NB4 (cell line): ENCODE data around the gene SRGAP2B.
"Not testable (repeated sequence)": the region's sequence is repeated elsewhere in the genome, so short reads cannot be mapped to it uniquely, and the experiment has no call there.

Experiments
- POLR2A ChIP-seq: IDR thresholded peaks from 2 replicates; pipeline ENCODE4 v1.6.1; 2011; ENCODE audit warnings: mild to moderate bottlenecking; ENCODE audit not compliant: insufficient read length; ENCODE audit errors: extremely low read depth
- TF ChIP-seq, protein P1 (sequence below): IDR thresholded peaks from one replicate; pipeline ENCODE4 v1.5.1; 2012; ENCODE audit warnings: low read depth, low read length

DNA sequence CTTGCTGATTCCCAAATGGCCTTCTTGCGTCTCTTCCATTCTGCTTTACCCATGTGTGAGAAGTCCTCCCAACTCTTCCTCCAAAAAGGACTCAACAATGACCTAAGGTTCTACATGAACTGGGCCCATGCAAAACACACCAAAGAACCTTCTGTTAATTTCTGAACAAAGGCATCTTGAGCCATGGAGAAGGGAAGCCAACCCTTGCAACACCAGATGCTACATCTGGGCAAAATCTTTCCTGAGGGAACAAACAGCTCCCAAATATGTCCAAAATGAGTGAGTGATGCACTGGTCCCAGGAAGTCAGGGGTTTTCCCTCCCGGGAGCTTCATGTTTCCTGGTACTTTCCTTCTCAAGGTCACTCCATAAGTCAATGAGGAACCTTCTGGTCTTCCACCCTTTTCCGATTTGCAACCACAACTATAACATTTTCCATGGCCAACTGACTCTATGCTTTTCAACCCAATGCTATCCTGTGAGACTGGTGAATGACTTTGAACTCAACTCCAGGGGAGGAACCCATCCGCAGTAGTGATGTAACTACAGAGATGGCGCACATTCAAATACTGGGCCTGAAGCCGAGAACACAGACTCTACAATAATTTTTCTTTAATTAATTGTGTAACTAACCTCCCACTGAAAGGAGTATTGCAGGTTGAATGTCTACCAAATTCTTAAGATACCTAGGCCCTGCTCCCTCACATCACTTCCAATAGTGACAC is 112.2 kb downstream of the SRGAP2B start:
- TF ChIP-seq, protein P1, sequence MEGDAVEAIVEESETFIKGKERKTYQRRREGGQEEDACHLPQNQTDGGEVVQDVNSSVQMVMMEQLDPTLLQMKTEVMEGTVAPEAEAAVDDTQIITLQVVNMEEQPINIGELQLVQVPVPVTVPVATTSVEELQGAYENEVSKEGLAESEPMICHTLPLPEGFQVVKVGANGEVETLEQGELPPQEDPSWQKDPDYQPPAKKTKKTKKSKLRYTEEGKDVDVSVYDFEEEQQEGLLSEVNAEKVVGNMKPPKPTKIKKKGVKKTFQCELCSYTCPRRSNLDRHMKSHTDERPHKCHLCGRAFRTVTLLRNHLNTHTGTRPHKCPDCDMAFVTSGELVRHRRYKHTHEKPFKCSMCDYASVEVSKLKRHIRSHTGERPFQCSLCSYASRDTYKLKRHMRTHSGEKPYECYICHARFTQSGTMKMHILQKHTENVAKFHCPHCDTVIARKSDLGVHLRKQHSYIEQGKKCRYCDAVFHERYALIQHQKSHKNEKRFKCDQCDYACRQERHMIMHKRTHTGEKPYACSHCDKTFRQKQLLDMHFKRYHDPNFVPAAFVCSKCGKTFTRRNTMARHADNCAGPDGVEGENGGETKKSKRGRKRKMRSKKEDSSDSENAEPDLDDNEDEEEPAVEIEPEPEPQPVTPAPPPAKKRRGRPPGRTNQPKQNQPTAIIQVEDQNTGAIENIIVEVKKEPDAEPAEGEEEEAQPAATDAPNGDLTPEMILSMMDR = not testable (repeated sequence)
- TF ChIP-seq POLR2A = not testable (repeated sequence)
